Measurements from ENCODE around the gene TMEM229B. TPM values are rescaled to one million over a fixed set of nuclear protein-coding genes. Genes with fewer than 3 reads are reported as not detected.

The TMEM229B gene
- total RNA-seq, 1 donor from 2014 or later: 5.5 TPM

DNA sequence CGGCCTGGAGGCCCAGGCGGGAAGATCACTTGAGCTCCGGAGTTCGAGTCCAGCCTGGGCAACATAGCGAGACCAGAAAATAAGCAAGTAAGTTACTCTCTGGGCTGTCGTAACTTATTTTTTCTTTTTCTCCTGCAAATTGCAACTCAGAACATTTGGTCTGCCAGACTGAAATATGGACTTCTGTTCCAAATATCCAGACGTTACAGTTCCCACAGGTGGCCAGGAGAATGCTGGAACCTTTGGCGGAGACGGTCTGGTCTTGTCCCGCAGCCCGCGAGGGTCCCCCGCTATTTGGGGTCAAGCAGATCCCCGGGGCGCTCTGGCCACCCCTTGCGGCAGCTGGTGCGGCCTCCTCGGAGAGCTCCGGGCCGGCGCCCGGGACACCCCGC, 44.1 kb upstream of the TMEM229B start:
- H3K4me1 ChIP-seq: peaks cover 4 to 9% of the 10 kb centered on the region in 2 donors
- peak overlapping the region; percentile 87 to 88 for H3K4me3 ChIP-seq
- no peak overlapping the region for H3K27ac ChIP-seq
- H3K36me3 ChIP-seq: no peaks in the 10 kb centered on the region
- H3K27me3 ChIP-seq: no peaks in the 10 kb centered on the region
- TF ChIP-seq CTCF (IDR thresholded peaks at IDR 0.05): no peak
- DNase-seq (ENCODE audit: low spot score in 2 of 2): no peak
- no peaks in the 10 kb centered on the region for H3K9me3 ChIP-seq
- intact Hi-C loops (cut with DNase I): no loop called here

DNA sequence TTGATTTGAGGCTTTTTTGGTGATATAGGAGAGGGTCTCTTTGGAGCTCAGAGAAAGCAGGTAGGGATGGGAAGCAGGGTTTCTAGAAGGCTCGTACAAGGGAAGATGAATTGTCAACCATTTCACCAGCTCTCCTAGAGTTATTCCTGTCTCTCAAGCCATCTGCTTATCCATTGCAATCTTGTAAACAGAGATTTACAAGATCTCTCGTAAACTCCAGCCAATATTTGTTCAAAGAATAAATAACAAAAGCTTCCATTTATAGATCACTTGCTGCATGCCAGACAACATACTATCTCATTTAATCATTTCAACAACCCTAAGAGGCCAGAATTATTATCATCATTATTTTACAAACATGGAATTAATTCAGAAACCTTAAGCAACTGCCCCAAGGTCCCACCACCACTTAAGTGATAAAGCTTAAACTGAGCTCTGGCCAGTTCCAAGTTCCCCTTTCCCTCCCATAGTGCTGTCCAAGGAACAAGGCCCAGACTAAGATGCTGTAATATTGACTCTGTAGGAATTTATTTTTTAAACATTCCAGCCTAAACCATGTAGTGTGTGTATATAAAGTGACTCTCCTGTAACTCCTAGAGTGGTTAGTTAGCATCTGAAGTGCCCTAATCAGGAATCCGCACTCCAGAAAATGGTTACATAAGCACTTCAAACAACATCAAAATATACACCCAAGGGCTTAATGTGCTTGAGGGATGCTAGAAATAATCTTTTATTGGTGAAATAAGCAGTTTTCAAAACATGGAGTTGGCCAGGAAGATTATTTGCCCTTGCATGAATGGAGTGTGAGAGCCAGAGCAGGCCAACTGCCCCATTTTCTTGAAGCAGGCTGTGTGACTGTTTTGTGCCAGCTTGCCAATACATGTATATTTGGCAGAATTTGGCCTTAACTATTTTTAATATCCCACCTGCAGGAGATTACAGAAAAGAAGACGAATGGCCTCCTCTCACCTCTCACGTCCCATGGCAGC, 41.7 kb upstream of the TMEM229B start:
- Histone ChIP-seq H3K4me1 (peaks cover 4 to 9% of the 10 kb centered on the region in 2 donors), H3K9me3 (no peaks in the 10 kb centered on the region), H3K27ac (no peak overlapping the region), H3K36me3 (no peaks in the 10 kb centered on the region), H3K27me3 (no peaks in the 10 kb centered on the region), H3K4me3 (no peak overlapping the region)
- no peak for TF ChIP-seq CTCF (IDR thresholded peaks at IDR 0.05)
- no peak for DNase-seq (ENCODE audit: low spot score in 2 of 2)
- intact Hi-C loops (cut with DNase I): no loop called here

DNA sequence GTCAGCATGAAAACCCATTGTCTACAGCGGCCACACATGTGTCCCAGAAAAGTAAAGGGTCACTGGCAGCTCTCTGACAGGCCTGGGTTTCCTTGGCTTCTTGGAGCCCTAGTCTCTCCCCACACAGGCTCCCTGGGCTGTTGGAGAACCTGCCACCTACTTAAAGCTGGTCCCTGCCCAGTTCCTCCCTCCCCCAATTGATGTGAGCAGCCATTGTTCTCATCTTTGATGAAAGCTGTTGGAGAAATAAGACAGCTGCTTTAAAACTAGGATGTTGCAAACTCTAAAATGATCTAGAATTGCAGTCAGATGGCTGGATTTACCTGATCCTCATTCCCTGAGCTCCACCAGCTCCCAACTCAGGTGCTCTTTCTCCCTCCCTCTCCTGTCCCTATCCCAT, 39.8 kb upstream of the TMEM229B start:
- H3K9me3 ChIP-seq: no peaks in the 10 kb centered on the region
- DNase-seq (ENCODE audit: low spot score in 2 of 2): no peak
- no peak for TF ChIP-seq CTCF (IDR thresholded peaks at IDR 0.05)
- H3K36me3 ChIP-seq: no peaks in the 10 kb centered on the region
- H3K27ac ChIP-seq: no peak overlapping the region
- peaks cover 4 to 5% of the 10 kb centered on the region in 2 donors for H3K4me1 ChIP-seq
- intact Hi-C loops (cut with DNase I): no loop called here
- H3K4me3 ChIP-seq: no peak overlapping the region
- H3K27me3 ChIP-seq: no peaks in the 10 kb centered on the region

DNA sequence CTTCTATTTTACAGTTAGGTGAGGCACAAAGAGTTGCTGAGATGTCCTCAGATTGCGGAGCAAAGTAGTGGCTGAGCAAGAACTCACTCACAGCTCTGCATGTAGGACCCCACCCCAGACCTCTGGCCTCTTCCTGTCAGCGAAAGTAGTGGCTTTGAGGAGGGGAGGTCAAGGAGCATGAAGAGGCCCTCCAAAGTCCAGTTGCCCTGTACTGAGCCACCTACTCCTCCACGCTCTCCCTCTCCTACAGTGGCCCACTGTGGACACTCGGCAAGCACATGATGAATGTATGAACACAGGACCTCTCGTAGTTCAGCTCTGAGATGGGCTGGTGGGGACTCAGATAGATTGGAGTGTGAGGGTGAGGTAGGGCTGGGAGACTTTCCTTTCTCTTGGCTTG, 39.2 kb upstream of the TMEM229B start:
- intact Hi-C loops (cut with DNase I): no loop called here
- no peaks in the 10 kb centered on the region for H3K9me3 ChIP-seq
- peaks cover 4% of the 10 kb centered on the region in 2 donors for H3K4me1 ChIP-seq
- no peaks in the 10 kb centered on the region for H3K27me3 ChIP-seq
- no peaks in the 10 kb centered on the region for H3K36me3 ChIP-seq
- no peak overlapping the region for H3K4me3 ChIP-seq
- DNase-seq (ENCODE audit: low spot score in 2 of 2): no peak
- no peak for TF ChIP-seq CTCF (IDR thresholded peaks at IDR 0.05)
- no peak overlapping the region for H3K27ac ChIP-seq

DNA sequence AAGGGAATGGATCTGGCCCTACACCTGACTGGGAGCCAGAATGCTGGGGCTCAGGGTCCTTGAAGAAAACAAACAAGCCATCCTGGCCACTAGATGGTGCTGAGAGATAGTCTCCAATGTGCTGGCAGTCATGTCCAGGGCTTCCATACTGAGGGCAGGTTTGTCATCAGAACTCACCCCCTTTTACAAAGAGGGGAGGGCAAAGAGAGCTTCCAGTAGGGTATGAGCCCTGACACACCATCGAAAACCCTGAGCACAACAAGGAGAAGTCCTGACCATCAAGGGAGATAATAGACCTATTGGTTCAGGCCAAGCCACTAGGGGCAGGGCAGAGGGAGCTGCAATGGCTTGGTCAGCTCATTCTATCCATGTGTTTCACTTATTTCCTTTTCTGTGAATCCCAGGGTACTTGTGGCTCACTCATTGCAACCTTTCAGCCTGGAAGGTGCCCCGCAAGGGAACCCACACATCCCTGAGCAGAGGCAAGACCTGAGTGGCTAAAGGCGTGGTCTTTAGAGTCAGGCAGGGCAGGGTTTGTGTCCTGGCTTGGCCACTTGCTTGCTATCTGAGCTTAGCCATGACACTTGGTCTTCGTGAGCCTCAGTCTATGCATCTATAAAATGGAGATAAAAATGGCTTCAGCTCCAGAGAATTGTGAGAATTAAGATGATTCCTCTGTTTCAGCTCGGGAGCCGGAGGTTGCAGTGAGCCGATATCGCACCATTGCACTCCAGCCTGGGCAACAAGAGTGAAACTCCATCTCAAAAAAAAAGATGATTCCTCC, 38.3 kb upstream of the TMEM229B start:
- H3K27me3 ChIP-seq: no peaks in the 10 kb centered on the region
- no peak overlapping the region for H3K4me3 ChIP-seq
- TF ChIP-seq CTCF (IDR thresholded peaks at IDR 0.05): peak; percentile 25 to 53 (median 38)
- no peak overlapping the region for H3K27ac ChIP-seq
- H3K4me1 ChIP-seq: no peaks in the 10 kb centered on the region
- no peak for DNase-seq (ENCODE audit: low spot score in 2 of 2)
- intact Hi-C loops (cut with DNase I): no loop called here
- no peaks in the 10 kb centered on the region for H3K36me3 ChIP-seq
- H3K9me3 ChIP-seq: no peaks in the 10 kb centered on the region

Measured in ascending aorta (tissue), 2 donors.